Duodenal mucosa (tissue), 2 donors: Measurements from ENCODE around the gene SEC24C.
A peak's percentile ranks its signal among the peaks of the same experiment; 100 is the strongest.
"Not testable (repeated sequence)": the region's sequence is repeated elsewhere in the genome, so short reads cannot be mapped to it uniquely, and the experiment has no call there.

ENCODE experiments used
- H3K27ac ChIP-seq: one replicate; pipeline ENCODE4 v1.7.0; 2013; ENCODE audit warnings: low read depth, low read length
- H3K27me3 ChIP-seq, 2 donors: one replicate each; pipeline ENCODE4 v1.7.0; 2013; ENCODE audit warnings: low read length in 2 of 2, control low read depth in 1 of 2; ENCODE audit not compliant: insufficient read depth in 2 of 2, control insufficient read depth in 1 of 2
- H3K36me3 ChIP-seq, 2 donors: one replicate each; pipeline ENCODE4 v1.7.0; 2013; ENCODE audit warnings: low read length in 2 of 2, control low read depth in 1 of 2; ENCODE audit not compliant: insufficient read depth in 2 of 2, control insufficient read depth in 1 of 2
- H3K4me1 ChIP-seq, 2 donors: one replicate each; pipeline ENCODE4 v1.7.0; 2013; ENCODE audit warnings: low read length in 2 of 2, control low read depth in 1 of 2; ENCODE audit not compliant: insufficient read depth in 2 of 2, control insufficient read depth in 1 of 2
- H3K4me3 ChIP-seq, 2 donors: one replicate each; pipeline ENCODE4 v1.7.0; 2013; ENCODE audit warnings: low read length in 2 of 2, low read depth in 1 of 2
- H3K9ac ChIP-seq, 2 donors: one replicate each; pipeline ENCODE4 v1.7.0; 2013; ENCODE audit warnings: low read length in 2 of 2, low read depth in 1 of 2
- H3K9me3 ChIP-seq, 2 donors: one replicate each; pipeline ENCODE4 v1.7.0; 2013; ENCODE audit warnings: low read length in 2 of 2, control low read depth in 1 of 2; ENCODE audit not compliant: control insufficient read depth in 1 of 2

The SEC24C gene

DNA sequence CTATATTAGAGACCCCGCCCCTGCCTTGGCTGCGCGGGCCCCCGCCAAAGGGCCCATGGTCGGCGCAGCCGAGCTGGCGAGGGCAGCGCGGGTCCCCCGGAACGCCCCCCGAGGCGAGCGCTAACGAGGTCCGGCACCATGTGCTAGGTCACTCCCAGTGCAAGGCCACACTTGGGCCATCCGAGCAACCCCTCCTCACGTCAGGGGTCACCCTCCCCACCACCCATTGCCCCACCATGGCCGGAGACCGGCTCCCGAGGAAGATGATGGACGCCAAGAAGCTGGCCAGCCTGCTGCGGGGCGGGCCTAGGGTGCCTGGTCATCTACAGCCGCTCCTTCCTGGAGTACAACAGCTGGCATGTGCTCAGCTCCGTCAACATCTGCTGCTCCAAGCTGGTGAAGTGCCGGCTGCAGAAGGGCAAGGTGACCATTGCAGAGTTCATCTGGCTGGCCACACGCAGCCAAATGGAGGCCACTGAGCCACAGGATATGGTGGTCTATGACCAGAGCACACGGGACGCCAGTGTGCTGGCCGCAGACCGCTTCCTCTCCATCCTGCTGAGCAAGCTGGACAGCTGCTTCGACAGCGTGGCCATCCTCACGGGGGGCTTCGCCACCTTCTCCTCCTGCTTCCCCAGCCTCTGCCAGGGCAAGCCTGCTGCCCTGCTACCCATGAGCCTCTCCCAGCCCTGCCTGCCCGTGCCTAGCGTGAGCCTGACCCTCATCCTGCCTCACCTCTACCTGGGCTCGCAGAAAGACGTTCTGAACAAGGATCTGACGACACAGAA lies 12.4 kb upstream of the SEC24C start:
- H3K9me3 ChIP-seq = no peaks in the 10 kb centered on the region
- H3K27me3 ChIP-seq = no peaks in the 10 kb centered on the region
- no peak overlapping the region for H3K27ac ChIP-seq
- H3K36me3 ChIP-seq = peaks cover 4 to 17% of the 10 kb centered on the region in 2 donors
- peak overlapping the region in 1 of 2 donors; percentile 87 for H3K9ac ChIP-seq
- H3K4me3 ChIP-seq = no peak overlapping the region
- peaks cover 5 to 8% of the 10 kb centered on the region in 2 donors for H3K4me1 ChIP-seq

DNA sequence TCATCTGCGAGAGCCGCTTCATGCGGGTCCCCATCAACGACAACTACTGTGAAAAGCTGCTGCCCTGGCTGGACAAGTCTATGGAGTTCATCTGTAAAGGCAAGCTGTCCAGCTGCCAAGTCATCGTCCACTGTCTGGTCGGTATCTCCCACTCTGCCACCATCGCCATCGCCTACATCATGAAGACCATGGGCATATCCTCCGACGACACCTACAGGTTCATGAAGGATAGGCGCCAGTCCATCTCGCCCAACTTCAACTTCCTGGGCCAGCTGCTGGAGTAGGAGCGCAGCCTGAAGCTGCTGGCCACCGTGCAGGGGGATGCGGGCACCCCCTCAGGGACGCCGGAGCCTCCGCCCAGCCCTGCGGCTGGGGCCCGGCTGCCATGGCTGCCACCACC lies 11.7 kb upstream of the SEC24C start:
- Histone ChIP-seq H3K4me1 (peaks cover 5 to 8% of the 10 kb centered on the region in 2 donors), H3K36me3 (peaks cover 0 to 13% of the 10 kb centered on the region in 2 donors), H3K9ac (no peak overlapping the region), H3K4me3 (no peak overlapping the region), H3K27me3 (no peaks in the 10 kb centered on the region), H3K9me3 (no peaks in the 10 kb centered on the region), H3K27ac (no peak overlapping the region)

- Histone ChIP-seq H3K4me1 (peaks cover 5 to 8% of the 10 kb centered on the region in 2 donors), H3K36me3 (peaks cover 0 to 16% of the 10 kb centered on the region in 2 donors), H3K27me3 (no peaks in the 10 kb centered on the region), H3K9me3 (no peaks in the 10 kb centered on the region), H3K9ac (no peak overlapping the region), H3K4me3 (no peak overlapping the region), H3K27ac (no peak overlapping the region)
Observed at GRCh38 chr10:73732931-73733623, 11.1 kb upstream of the SEC24C start.

DNA sequence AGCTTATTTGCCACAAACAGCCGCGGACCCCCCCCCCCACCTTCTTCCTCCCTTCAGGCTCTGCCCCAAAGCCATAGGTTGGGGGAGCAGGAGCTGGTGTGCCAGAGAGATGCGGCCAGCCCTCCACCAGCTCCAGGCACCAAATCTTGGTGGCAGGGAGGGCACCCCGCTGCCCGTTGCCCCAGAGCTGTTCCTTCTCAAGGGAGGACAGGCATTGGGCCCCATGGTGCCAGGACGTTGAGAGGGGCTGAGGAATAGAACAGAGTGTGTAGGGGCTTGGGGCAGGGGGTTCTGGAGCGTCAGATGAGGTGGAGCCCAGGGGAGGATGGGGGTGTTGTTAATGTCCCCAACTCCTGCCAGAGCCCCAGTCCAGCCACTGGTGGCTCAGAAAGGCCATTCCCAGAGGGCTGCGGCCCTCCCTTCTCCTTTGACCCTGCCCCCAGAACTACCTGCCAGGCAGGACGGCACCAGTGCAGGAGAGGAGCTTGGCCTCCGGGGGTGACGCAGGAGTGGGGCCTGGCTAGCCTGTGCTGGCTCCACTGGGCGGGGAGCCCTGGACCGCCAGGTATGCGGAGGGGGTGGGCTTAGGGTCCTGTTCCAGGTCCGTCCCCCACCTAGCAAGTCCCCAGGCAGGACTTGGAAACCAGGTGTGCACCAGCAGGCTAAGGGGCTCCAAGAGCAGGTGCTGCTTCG lies 10.0 kb upstream of the SEC24C start:
- H3K9ac ChIP-seq = no peak overlapping the region
- H3K9me3 ChIP-seq = no peaks in the 10 kb centered on the region
- no peaks in the 10 kb centered on the region for H3K27me3 ChIP-seq
- H3K36me3 ChIP-seq = peaks cover 0 to 16% of the 10 kb centered on the region in 2 donors
- no peak overlapping the region for H3K4me3 ChIP-seq
- peaks cover 5 to 8% of the 10 kb centered on the region in 2 donors for H3K4me1 ChIP-seq
- no peak overlapping the region for H3K27ac ChIP-seq

- Histone ChIP-seq H3K4me3 (no peak overlapping the region), H3K27me3 (no peaks in the 10 kb centered on the region), H3K9me3 (no peaks in the 10 kb centered on the region), H3K36me3 (peaks cover 0 to 16% of the 10 kb centered on the region in 2 donors), H3K27ac (no peak overlapping the region), H3K4me1 (peaks cover 5 to 8% of the 10 kb centered on the region in 2 donors), H3K9ac (no peak overlapping the region)
Observed at GRCh38 chr10:73734796-73735305, 9.3 kb upstream of the SEC24C start.

DNA sequence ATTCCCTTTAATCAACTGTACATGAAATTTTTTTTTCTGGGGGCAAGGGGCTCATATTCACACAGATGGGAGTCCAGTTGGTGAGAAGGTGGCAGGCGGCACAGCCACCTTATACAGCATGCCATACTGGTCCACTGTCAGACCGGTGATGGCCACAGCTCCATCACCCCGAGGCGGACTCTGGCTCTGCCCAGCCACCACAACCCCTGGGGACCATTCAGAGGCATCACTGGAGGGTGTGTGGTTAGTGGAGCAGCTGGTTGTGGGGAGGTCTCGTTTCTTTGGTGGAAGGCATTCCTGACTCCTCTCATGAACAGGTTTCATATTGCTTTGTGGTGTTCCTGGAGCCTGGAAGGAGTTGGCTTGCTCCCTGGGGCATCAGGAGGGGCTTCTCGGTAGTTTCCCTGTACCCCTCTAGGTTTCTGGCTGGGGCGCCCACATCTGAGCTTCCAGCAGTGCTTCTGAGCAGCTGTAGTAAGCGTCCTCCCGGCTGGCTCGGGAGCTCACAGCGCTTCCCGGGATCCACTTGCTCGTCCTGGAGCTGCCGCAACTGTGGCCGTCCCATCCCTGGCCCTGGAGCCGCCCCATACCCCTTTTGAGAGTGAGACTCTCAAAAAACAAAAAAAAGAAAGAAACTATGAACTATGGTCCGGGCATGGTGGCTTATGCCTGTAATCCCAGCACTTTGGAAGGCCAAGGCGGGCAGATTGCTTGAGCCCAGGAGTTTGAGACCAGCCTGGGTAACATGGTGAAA lies 3.5 kb upstream of the SEC24C start:
- H3K27ac ChIP-seq, H3K9me3 ChIP-seq, H3K36me3 ChIP-seq, H3K9ac ChIP-seq, H3K27me3 ChIP-seq, H3K4me3 ChIP-seq: not testable (repeated sequence)
- peaks cover 8 to 16% of the 10 kb centered on the region in 2 donors for H3K4me1 ChIP-seq

GRCh38 chr10:73742454-73742734 lies 1.8 kb upstream of the SEC24C start:
- H3K27me3 ChIP-seq = no peaks in the 10 kb centered on the region
- peaks cover 16 to 22% of the 10 kb centered on the region in 2 donors for H3K4me1 ChIP-seq
- no peak overlapping the region for H3K27ac ChIP-seq
- no peak overlapping the region for H3K4me3 ChIP-seq
- H3K9ac ChIP-seq = no peak overlapping the region
- H3K9me3 ChIP-seq = no peaks in the 10 kb centered on the region
- H3K36me3 ChIP-seq = peaks cover 3 to 12% of the 10 kb centered on the region in 2 donors

GRCh38 chr10:73743327-73743904 lies 756 bp upstream of the SEC24C start:
- Histone ChIP-seq H3K4me3 (peak overlapping the region; percentile 100), H3K4me1 (peaks cover 16 to 22% of the 10 kb centered on the region in 2 donors), H3K9me3 (no peaks in the 10 kb centered on the region), H3K27me3 (no peaks in the 10 kb centered on the region), H3K36me3 (peaks cover 3 to 12% of the 10 kb centered on the region in 2 donors), H3K27ac (peak overlapping the region; percentile 84), H3K9ac (peak overlapping the region; percentile 76 to 100)

- Histone ChIP-seq H3K27ac (peak overlapping the region; percentile 84), H3K4me1 (peaks cover 20 to 27% of the 10 kb centered on the region in 2 donors), H3K9ac (peak overlapping the region; percentile 98 to 100), H3K36me3 (peaks cover 4 to 20% of the 10 kb centered on the region in 2 donors), H3K27me3 (no peaks in the 10 kb centered on the region), H3K4me3 (peak overlapping the region; percentile 100), H3K9me3 (no peaks in the 10 kb centered on the region)
Observed at GRCh38 chr10:73744664-73744975, 448 bp downstream of the SEC24C start.
